Activated CD8-positive, alpha-beta memory T cell treated with anti-CD3 and anti-CD28 coated beads, Interleukin-2, amount 50 U/mL, for 48 hours (primary cell): Measurements from ENCODE around the gene IQGAP3.
"Not testable (repeated sequence)": the region's sequence is repeated elsewhere in the genome, so short reads cannot be mapped to it uniquely, and the experiment has no call there.

Experiments
- DNase-seq: peaks from one replicate; pipeline ENCODE4 v3.0.0-alpha.2; 2020

The IQGAP3 gene

DNA sequence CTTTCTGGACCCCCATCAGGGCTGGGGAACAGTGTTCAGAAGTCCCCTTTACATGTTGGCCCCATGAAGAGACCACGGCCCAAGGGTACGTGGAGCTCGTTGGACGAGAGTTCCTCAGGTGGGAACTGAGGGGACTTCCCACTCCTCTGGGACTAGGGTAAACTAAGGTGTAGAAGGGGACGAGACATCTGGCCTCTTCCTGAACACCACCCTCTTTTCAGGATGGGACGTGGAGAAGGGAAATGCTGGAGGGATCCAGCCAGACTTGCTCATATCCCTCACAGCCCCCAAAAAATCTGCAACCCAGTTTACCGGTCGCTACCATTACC lies 21.3 kb upstream of the IQGAP3 start:
- no peak for DNase-seq

DNA sequence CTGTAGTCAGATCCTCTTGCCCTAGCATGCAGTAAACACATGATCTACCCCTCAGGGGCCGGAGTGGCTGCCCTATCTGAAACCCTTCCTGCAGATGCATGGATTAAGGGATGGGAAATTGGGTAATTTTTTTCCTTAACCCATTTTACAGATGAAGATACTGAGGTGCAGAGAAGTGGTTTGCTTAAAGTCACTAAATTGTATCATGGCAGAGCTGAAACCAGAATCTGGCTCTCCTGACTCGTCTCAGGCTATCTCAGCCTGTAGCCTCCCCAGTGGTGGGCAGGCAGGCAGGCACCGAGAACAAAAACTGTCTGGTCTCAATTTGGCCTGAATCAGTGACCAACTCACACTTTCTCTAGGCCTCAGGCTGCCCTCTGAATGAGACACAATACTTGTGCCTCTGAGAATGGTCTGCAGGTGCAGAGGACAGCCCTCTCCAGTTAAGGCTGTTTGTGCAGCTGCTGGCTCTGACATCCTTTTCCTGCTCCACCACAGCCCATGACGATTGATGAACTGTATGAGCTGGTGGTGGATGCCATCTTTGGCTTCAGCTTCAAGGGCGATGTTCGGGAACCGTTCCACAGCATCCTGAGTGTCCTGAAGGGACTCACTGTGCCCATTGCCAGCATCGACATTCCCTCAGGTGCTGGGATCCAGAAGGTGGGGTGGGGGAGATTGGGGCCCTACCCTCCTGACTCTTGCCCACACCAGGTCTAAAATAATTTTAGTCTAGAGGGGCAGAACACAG lies 20.7 kb upstream of the IQGAP3 start:
- DNase-seq, result no peak

DNA sequence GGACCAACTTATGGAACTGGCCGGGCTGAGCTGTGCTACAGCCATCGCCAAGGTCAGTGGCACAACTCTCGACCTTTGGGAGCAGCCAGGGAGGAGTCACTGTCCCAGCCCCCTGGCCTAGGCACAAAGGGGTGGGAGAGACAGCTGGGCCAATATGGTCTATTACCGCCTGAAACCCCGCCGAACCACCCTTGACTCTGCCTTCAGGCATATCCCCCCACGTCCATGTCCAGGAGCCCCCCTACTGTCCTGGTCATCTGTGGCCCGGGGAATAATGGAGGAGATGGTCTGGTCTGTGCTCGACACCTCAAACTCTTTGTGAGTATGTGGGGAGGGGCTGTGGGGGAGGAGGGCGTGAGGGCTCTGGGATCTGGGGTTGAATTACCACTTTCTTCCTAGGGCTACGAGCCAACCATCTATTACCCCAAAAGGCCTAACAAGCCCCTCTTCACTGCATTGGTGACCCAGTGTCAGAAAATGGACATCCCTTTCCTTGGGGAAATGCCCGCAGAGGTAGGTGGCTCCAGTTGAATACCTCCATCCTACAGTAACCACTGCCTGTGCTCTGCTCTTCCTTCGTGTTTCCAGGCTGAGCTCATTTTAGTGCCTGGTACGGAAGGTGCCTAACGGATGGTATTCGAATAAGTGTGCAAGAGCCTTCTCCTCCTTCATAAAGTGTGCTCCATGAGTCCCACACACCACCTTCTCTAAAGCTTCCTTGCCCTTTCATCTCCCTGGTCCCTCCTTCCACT lies 20.0 kb upstream of the IQGAP3 start:
- DNase-seq, result no peak

DNA sequence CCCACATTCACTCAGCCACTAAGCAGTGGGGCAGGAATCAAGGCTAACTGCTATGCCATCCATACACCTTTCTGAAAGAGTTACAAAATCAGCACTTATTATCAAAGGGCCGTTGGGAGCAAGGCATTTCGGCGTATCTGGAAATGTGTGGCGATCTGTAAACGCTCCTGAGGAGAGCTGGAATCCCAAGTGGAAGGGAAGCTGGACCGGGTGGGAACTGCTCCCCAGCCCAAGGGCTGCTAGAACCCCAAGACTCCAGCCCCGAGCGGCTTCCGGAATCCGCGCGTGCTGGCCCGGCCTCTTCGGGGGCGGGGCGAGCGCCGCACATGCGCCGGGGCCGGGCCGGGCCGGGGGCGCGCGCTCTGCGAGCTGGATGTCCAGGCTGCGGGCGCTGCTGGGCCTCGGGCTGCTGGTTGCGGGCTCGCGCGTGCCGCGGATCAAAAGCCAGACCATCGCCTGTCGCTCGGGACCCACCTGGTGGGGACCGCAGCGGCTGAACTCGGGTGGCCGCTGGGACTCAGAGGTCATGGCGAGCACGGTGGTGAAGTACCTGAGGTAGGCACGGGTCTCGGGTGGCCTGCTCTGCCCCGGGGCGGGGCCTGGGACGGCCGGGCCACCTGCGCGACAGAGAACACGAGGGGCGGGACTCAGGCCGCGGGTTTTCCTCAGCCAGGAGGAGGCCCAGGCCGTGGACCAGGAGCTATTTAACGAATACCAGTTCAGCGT lies 19.2 kb upstream of the IQGAP3 start, which contains the start of gene NAXE:
Gene NAXE, plus strand, starts transcription at position 345 of the 726 bp plus-strand sequence. Its CDS starts 29 bp downstream, at position 374.
- peak; percentile 86 for DNase-seq

DNA sequence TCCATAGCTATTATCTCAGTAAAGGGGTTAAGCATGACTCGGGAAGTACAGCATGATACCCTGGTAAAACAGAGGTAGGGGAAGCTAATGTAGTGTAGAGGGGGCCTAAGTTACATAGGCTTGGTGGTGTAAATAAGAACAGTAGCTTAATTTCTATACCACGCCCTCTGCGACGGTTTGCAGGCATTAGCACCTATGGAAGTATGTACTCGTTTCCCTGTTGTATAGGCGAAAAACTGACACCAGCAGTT lies 18.7 kb upstream of the IQGAP3 start:
- DNase-seq, result no peak

DNA sequence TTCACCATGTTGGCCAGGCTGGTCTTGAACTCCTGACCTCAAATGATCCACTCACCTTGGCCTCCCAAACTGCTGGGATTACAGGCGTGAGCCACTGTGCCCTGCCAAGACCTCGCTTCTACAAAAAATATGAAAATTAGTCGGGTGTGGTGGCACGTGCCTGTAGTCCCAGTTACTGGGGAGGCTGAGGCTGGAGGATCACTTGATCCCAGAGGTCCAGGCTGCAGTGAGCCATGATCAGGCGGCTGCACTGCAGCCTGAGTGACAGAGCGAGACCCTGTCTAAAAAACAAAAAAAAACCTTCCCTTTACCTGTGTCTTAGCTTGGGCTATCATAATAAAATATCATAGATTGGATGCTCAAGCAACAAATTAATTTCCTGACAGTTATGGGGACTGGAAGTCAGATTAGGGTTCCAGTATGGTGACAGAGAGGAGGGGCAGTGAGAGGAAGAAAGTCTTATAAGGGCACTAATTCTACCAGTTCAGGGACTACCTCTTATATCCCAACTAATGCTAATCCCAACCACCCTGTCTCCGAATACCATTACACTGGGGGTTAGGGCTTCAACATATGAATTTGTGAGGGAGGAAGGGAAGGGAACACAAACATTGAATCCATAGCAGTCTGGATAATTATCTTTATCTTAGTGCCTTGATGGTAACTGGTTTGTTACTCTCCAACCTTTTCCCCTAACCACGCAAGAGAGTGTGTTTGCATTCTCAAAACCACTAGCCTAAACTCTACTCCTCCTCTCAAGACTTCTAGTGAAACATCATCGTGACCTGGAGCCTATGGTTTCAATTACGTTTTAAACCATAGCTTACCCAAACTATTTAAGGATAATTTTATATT lies 18.2 kb upstream of the IQGAP3 start:
- no peak for DNase-seq

DNA sequence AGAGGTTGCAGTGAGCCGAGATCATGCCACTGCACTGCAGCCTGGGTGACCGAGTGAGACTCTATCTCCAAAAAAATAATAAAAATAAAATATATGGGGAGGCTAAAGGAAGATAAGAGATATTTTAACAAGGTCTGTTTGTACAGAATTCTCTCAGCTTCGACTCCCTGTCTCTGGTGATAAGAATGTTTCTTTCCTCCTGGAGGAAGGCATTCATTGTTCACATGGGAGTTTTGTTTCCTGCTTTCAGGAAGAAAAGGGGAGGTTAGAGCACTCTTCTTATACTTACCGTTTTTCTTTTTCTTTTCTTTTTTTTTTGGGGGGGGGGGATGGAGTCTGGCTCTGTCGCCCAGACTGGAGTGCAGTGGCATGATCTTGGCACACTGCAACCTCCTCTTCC lies 17.2 kb upstream of the IQGAP3 start:
- no peak for DNase-seq

DNA sequence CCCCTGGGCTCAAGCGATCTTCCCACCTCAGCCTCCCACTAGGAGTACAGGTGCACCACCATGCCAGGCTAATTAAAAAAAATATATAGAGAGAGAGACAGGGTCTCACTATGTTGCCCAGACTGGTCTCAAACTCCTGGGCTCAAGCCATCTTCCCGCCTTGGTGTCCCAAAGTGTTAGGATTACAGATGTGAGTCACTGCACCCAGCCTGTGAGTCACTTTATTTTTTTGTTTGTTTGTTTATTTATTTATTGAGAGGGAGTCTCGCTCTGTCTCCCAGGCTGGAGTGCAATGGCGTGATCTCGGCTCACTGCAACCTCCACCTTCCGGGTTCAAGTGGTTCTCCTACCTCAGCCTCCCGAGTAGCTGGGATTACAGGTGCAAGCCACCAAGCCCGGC lies 15.6 kb upstream of the IQGAP3 start:
- not testable (repeated sequence) for DNase-seq

DNA sequence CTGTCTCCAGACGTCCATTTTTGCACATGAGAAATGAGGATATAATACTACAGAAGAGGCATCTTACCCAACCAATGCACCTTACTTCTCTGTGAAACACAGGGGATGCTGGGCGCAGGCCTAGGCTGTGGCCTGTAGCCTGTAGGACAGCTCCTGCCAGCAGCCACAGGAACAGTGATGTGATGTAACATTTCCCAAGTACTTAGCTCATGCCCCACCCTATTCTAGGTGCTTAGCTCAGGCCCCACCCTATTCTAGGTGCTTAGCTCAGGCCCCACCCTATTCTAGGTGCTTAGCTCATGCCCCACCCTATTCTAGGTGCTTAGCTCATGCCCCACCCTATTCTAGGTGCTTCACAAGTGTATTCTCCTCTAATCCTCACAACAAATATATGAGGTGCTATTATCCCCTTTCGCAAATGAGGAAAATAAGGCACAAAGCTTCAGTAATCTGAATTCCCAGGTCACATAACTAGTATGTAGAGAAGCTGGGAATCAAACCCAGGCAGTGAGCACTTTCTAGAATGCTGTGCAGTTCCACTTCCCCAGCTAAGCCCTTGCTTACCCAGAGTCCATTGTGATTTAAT lies 14.6 kb upstream of the IQGAP3 start:
- DNase-seq, result no peak

DNA sequence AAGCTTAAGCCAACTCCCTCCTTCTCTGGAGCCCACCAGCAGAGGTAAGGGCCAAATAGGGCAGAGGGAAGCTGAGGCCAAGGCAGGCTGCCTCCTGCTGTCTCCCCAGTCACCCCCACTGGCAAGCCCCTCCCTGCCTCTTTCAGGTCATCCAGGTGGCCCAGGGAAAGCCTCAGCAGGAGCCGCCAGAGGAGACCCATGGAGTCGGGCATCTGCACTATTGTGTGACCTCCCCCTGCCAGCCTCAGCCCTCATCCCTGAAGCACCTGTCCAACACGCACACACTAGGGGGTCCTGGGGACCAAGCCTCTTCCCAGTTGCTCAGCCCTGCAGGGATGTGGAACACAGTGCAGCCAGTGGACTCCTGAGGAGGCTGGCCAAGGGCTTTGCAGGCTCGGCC lies 14.0 kb upstream of the IQGAP3 start:
- no peak for DNase-seq

DNA sequence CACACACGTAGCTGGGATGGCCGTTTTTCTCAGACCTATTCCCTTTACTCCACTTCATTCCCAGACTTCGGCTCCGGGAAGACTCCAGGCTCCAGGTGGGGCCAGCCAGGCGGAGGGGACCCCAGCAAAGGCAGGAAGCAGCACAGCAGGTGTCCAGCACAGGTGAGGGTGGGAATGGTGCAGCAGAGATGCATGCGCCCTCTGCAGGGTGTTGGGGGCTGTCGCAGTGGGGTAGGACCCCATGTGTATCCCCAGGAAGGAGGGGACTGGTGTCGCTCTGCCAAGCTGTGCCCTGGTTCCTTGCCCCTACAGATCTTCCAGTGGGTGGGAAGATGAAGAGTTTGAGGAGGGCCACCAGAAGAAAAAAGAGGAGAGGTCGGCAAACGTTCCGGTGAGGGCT lies 12.4 kb upstream of the IQGAP3 start:
- DNase-seq, result no peak

DNA sequence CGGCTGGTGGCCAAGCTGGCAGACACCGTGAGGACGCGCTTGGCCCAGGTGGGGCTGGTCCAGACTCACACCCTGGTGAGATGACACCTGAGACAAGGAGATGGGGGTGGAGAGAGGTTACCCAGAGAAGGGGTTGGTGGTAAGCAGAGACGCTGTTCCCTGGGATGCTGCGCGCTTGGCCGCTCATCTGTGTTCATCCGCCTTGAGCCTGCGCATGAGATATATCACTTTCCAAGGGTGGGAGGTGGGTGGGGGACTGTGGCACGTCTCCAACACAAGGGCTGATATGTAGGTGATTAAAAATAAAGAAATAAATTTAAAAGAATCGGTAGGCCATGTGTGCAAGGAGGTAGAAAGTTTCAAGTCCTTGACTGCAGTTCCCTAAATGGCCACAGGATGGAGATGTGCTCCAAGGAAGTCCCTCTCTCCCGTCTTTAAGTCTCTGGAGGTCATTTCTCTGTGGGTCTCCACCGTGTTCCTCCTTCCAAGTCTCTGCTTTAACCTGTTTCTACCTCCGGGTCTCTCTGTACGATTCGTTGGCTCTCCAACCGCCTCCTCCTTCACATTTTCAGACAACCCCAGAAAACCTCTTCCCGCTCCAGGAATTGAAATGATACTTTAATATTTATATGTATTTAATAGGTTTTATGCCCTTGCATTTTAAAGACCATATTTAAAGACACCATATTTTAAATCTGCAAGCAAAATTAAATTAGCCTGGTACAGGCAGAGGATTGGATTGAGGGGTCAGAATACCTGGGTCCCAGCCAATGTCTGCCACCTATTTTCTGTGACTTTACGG lies 11.7 kb upstream of the IQGAP3 start:
- DNase-seq, result peak; percentile 84

DNA sequence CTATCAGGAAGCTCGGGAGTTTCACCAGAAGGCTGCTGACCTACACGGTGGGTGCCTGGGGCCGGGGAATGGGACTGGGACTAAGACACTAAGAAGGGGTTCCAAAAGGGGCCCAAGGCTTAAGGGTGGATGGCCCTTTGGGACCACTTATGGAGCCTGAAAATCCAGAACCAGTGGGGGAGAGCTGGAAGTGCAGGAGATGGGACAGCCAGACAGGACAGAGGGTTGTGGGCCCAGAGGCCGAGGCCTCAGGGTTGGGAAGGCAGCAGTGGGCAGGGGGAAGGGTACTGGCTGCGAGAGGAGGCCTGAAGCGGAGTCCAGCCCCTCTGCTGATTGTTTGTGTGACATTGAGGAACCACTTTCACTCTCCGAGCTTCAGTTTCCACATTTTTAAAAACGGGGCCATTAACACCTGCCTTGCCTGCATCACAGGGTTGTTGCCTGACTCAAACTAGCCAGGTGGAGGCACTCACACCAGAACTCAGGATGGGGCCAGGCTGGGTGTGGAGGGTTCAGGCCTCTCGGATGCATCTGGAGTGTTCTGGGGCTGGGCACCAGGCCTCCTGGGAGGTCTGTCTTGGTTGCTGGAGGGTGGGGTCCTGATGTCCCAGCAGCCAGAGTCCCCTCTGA lies 10.1 kb upstream of the IQGAP3 start:
- peak; percentile 67 for DNase-seq

DNA sequence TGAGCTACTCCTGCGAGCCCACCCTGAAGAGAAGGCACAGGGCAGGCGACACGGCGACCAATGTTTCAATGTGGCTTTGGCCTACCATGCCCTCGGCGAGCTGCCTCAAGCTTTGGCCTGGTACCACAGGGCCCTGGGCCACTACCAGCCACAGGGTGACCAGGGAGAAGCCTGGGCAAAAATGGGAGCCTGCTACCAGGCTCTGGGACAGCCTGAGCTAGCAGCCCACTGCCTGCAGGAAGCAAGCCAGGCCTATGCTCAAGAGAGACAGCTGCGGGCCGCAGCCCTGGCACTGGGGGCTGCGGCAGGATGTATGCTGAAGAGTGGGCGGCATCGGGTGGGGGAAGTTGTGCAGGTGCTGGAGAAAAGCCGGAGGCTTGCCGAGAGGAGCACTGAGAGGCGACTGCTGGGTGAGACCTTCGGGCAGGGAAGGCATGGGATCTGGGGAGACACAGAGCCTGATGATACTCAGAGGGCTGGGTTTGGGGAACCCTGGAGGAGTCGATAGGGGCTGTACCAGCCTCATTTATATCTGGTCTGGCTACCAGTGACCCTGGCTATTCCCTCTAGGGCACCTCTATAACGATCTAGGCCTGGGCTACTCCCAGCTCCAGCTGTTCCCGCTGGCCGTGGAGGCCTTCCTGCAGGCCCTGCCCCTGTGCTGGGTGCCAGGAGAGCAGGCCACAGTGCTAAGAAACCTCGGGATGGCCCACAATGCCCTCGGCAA lies 9.5 kb upstream of the IQGAP3 start:
- DNase-seq, result peak; percentile 80

DNA sequence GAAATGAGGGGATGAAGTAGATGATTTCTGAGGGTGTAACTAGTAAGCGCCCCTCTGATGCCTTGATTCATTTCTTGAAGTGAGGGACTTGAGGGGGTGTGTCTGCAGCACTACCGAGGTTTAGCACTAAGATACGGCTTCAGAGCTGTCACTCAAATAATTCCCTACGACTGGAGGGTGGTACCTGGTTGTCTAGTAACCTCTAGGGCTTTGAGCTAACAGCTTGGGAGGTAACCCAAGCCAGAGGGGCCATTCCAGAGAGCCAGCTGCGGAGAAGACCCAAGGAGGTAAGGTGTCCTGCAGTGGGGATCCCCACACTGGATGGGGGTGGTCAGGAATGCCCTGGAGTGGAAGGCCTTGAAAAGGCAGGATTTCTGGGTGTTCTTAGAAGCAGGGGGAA lies 7.1 kb upstream of the IQGAP3 start, which contains the start of gene TTC24:
Gene TTC24, plus strand, starts transcription at position 252 of the 400 bp plus-strand sequence. CDS start 1,642 bp downstream, outside the sequence.
- no peak for DNase-seq

DNA sequence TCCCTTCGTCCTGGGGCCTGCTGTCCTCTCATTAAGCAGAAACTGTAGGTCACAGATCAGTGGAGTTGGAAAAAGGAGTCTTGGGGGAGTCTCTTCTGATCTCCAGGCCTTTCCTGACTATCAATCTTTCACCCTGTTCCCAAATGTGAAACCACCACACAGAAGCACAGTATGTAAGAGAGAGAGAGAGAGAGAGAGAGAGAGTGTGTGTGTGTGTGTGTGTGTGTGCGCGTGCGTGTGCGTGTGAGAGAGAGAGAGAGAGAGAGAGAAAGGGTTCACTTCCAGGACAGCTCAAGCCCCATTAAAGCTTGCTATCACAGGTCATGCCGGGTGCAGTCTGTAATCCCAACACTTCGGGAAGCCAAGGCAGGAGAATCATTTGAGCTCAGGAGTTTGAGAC lies 5.7 kb upstream of the IQGAP3 start:
- no peak for DNase-seq

DNA sequence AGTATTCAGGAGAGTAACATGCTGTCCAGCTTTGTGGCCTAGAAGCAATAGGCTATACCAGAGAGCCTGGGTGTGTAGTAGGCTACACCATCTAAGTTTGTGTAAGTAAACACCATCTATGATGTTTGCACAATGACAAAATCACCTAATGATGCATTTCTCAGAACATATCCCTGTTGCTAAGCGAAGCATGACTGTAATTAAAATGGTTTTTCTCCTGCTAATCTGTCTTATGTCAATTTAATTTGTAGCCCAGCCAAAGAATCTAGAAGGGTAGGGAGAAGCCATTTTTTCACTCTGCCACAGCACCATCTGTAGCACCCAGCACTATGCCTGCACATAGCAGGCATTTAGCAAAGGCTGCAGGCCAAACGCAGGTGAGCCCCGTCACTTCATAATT lies 5.2 kb upstream of the IQGAP3 start:
- DNase-seq, result no peak

DNA sequence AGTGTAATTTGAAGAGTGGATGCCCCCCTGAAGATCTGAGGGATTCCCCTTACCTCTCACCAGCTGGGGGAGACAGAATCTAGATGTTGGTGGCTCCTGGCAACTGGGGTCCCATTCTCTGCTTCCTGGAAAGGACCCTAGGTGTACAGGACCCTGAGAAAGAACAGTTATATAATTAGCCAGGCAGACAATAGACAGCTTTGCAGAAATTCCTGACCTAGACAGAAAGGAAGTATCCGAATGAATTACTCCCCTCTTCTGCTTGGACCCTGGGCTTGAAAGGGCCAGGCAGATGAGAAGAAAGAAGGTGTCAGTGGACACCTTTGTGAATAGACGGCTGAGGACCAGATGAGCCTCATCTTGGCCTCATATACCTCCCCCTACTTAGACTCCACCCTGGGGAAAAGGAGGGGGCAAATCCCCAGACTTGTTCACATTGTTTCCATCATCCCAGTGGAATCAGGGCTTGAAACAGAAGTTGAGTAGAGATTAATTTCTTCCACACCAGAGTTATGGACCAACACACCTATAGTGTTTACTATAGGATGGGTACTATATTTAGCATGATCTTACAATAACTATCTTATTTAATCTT lies 1.8 kb upstream of the IQGAP3 start:
- no peak for DNase-seq

DNA sequence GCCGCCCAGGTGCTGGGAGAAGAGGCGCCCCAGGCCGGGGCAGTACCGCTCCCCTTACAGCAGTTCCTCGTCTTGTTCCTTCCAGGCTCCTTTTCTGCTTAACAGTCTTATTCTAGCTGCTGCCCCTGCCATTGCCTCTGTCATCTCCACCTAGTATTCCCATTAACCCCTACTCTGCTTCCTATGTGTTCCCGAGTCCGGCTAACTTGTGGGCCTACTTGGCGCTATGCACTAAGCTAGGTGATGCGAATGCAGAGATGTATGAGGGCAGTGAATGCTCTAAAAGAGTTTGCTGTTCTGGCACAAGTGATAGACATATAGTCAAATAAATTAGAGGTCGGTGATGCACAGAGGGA lies 276 bp upstream of the IQGAP3 start:
- DNase-seq, result no peak

DNA sequence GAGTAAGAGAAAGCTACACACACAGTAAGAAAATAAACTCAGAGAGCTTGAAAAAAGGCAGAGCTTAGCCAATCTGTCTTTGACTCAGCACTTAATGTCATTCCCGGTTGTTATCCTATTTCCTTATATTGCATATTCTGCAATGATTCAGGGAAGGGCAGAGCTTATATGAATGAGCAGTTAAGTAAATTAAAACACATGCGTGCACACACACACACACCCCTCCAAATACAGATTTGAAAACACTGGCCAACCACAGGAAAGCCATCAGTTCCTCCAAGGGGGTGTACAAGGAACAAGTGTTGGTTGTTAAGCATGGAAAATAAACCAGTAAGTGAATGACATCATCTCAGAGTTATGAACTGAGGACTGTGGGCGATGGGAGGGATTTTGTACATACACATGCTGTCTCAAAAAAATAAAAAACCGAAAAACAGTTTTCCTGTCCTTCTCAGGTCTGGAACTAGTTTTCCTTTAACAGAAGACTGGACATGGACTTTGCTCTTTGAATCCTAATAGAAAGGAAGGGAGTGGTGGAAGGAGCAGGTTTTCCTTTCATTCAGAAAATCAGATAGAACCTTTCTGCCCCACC lies 1.0 kb downstream of the IQGAP3 start:
- DNase-seq, result no peak
